ENCODE data around the gene SLC35F4. TPM values are rescaled to one million over a fixed set of nuclear protein-coding genes. Genes with fewer than 3 reads are reported as not detected.
"Not testable (repeated sequence)": the region's sequence is repeated elsewhere in the genome, so short reads cannot be mapped to it uniquely, and the experiment has no call there.

The SLC35F4 gene
- total RNA-seq, 6 experiments from 2014 or later: not detected

- TF ChIP-seq CTCF (IDR thresholded peaks at IDR 0.05): no peak
- no peaks in the 10 kb centered on the region; the same call in 1 of the 2 replicates for H3K36me3 Mint-ChIP-seq (ENCODE audit: low read depth)
- no peak overlapping the region for H3K4me3 Mint-ChIP-seq
- no peaks in the 10 kb centered on the region; the same call in 1 of the 2 replicates for H3K27me3 Mint-ChIP-seq (ENCODE audit: insufficient read depth)
- H3K9me3 Mint-ChIP-seq: peaks cover 40% of the 10 kb centered on the region
- no peak overlapping the region for H3K27ac Mint-ChIP-seq
- no peaks in the 10 kb centered on the region for H3K4me1 Mint-ChIP-seq (ENCODE audit: low read depth)
- DNase-seq: no peak
Measured at GRCh38 chr14:57732463-57733285, 133.2 kb downstream of the SLC35F4 start.

- Mint-ChIP-seq H3K27me3 (ENCODE audit: insufficient read depth) (no peaks in the 10 kb centered on the region; the same call in 1 of the 2 replicates), H3K36me3 (ENCODE audit: low read depth) (no peaks in the 10 kb centered on the region; the same call in 1 of the 2 replicates), H3K27ac (no peak overlapping the region), H3K4me3 (no peak overlapping the region), H3K4me1 (ENCODE audit: low read depth) (no peaks in the 10 kb centered on the region; the same call in 1 of the 2 replicates), H3K9me3 (peaks cover 43% of the 10 kb centered on the region)
- TF ChIP-seq CTCF (IDR thresholded peaks at IDR 0.05): no peak
- DNase-seq: no peak
Measured at GRCh38 chr14:57729208-57730187, 136.4 kb downstream of the SLC35F4 start.

- no peak for DNase-seq
- Mint-ChIP-seq H3K27me3 (ENCODE audit: insufficient read depth) (no peaks in the 10 kb centered on the region; the same call in 1 of the 2 replicates), H3K27ac (no peak overlapping the region), H3K9me3 (peaks cover 41% of the 10 kb centered on the region), H3K4me3 (no peak overlapping the region), H3K4me1 (ENCODE audit: low read depth) (no peaks in the 10 kb centered on the region; the same call in 1 of the 2 replicates), H3K36me3 (ENCODE audit: low read depth) (peaks cover 5% of the 10 kb centered on the region)
- TF ChIP-seq CTCF (IDR thresholded peaks at IDR 0.05): no peak
Measured at GRCh38 chr14:57725399-57726077, 140.4 kb downstream of the SLC35F4 start.

- not testable (repeated sequence) for H3K27ac Mint-ChIP-seq; H3K4me1 Mint-ChIP-seq (ENCODE audit: low read depth); H3K4me3 Mint-ChIP-seq; DNase-seq; H3K36me3 Mint-ChIP-seq (ENCODE audit: low read depth); H3K27me3 Mint-ChIP-seq (ENCODE audit: insufficient read depth)
- peaks cover 36% of the 10 kb centered on the region for H3K9me3 Mint-ChIP-seq
Measured at GRCh38 chr14:57722141-57722540, 143.8 kb downstream of the SLC35F4 start.

- no peak for TF ChIP-seq CTCF (IDR thresholded peaks at IDR 0.05)
- H3K4me1 Mint-ChIP-seq (ENCODE audit: low read depth): no peaks in the 10 kb centered on the region
- no peak overlapping the region for H3K4me3 Mint-ChIP-seq
- H3K36me3 Mint-ChIP-seq (ENCODE audit: low read depth): no peaks in the 10 kb centered on the region
- peaks cover 52% of the 10 kb centered on the region for H3K9me3 Mint-ChIP-seq
- H3K27me3 Mint-ChIP-seq (ENCODE audit: insufficient read depth): no peaks in the 10 kb centered on the region
- H3K27ac Mint-ChIP-seq: no peak overlapping the region
- DNase-seq: no peak
Measured at GRCh38 chr14:57714487-57714931, 151.4 kb downstream of the SLC35F4 start.
